C4-2B (cell line): ENCODE measurements around the gene B3GNT9.

Source experiments
- ZFX ChIP-seq: fragments of 450-650 bp; IDR thresholded peaks from 2 replicates; pipeline ENCODE4 v1.6.1; 2017
- TF ChIP-seq, protein P1 (sequence below): fragments of 450-650 bp; conservative IDR thresholded peaks from 2 replicates; pipeline ENCODE4 v1.5.1; 2017; ENCODE audit warnings: mild to moderate bottlenecking

DNA sequence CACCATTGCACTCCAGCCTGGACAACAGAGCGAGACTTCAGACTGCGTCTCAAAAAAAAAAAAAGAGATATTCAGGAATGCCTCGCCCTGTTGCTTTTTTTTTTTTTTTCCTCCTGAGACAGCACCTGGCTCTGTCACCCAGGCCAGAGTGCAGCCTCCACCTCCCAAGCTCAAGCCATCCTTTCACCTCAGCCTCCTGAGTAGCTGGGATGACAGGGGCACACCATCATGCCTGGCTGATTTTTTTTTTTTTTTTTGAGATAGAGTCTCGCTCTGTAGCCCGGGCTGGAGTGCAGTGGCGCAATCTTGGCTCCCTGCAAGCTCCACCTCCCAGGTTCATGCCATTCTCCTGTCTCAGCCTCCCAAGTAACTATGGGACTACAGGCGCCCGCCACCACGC, 33.1 kb downstream of the B3GNT9 start:
- TF ChIP-seq, protein P1, sequence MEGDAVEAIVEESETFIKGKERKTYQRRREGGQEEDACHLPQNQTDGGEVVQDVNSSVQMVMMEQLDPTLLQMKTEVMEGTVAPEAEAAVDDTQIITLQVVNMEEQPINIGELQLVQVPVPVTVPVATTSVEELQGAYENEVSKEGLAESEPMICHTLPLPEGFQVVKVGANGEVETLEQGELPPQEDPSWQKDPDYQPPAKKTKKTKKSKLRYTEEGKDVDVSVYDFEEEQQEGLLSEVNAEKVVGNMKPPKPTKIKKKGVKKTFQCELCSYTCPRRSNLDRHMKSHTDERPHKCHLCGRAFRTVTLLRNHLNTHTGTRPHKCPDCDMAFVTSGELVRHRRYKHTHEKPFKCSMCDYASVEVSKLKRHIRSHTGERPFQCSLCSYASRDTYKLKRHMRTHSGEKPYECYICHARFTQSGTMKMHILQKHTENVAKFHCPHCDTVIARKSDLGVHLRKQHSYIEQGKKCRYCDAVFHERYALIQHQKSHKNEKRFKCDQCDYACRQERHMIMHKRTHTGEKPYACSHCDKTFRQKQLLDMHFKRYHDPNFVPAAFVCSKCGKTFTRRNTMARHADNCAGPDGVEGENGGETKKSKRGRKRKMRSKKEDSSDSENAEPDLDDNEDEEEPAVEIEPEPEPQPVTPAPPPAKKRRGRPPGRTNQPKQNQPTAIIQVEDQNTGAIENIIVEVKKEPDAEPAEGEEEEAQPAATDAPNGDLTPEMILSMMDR: no peak
- TF ChIP-seq ZFX: no peak
